NCI-H2227 (cell line): ENCODE data around the gene TNFRSF11A.

Experiments
- DNase-seq: peaks from one replicate; lab custom pipeline; 2025; ENCODE audit not compliant: unreplicated experiment; lab: John Stamatoyannopoulos, UW

The TNFRSF11A gene

DNA sequence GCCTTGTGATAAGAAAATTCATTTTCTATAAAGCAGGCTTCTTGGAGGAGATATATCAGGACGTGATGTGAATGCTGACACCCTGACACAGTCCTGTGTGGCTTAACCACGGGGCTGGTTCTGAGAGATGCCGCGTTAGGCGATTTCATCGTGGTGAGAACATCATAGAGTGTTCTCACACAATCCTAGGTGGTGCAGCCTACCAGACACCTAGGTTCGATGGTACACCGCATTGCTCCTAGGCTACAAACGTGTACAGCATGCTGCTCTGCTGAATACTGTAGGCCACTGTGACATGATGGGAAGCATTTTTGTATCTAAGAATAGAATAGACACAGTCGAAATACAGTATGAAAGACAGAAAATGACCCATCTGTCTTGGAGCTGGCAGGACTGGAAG, 82.5 kb downstream of the TNFRSF11A start:
- no peak for DNase-seq

- no peak for DNase-seq
These were observed 84.7 kb downstream of the TNFRSF11A start for GRCh38 chr18:62409821-62410220.

- DNase-seq = no peak
These were observed 87.3 kb downstream of the TNFRSF11A start for GRCh38 chr18:62412231-62412979.

- DNase-seq = no peak
These were observed 88.1 kb downstream of the TNFRSF11A start for GRCh38 chr18:62413206-62413605.

DNA sequence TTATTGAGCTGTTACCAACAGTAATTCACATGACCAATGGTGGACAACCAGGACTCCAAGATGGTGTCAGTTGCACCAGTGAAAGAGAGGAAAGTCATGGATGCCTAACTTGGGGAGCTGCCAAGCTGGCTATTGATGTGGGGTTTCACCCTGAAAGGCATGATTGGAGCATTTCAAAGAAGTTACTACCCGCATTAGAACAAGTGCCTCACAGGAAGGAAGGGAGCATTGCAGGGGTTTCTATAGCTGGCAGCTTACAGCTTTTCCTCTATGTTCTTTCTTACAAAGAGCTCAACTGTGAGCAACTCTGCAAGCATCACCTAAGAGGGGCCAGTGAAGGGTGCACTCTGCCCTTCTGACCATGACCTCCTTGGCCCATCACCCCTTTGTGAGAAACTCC, 93.1 kb downstream of the TNFRSF11A start:
- DNase-seq = no peak

GRCh38 chr18:62420151-62420512, 95.0 kb downstream of the TNFRSF11A start:
- no peak for DNase-seq

- no peak for DNase-seq
These were observed 95.6 kb downstream of the TNFRSF11A start for GRCh38 chr18:62420513-62421209.

GRCh38 chr18:62425465-62426190, 100.5 kb downstream of the TNFRSF11A start:
- DNase-seq = peak; percentile 88

- no peak for DNase-seq
These were observed 101.0 kb downstream of the TNFRSF11A start for GRCh38 chr18:62426191-62426488.

GRCh38 chr18:62432176-62432575, 107.1 kb downstream of the TNFRSF11A start:
- DNase-seq = no peak

- DNase-seq = no peak
These were observed 109.7 kb downstream of the TNFRSF11A start for GRCh38 chr18:62434798-62435197.

DNA sequence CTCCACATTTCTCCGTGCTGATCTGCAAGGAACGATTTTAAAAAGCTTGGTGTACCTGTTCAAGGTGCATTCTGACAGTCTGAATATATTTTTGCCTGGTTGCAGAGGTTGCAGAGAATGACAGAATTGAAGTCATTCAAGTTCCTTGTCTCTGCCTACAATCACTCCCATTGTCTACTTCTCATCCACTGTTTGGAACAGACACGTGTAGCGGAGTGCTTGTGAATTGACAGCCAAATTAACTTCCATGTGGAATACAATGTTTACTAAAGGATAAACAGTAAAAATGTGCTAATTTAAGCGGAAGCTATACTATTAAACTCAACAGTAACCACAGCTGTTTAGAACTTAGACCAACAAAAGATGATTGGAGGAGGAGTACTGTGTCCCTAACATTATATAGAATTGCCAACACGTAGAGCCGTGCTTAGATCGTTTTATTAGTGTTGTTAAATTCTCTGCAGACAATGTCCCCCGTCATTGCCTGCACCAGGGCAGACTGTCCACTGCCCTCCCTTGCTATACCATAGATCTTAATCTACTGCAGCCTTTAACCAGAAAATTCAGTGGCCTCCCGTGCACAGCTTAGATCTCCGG, 110.4 kb downstream of the TNFRSF11A start:
- DNase-seq = no peak

DNA sequence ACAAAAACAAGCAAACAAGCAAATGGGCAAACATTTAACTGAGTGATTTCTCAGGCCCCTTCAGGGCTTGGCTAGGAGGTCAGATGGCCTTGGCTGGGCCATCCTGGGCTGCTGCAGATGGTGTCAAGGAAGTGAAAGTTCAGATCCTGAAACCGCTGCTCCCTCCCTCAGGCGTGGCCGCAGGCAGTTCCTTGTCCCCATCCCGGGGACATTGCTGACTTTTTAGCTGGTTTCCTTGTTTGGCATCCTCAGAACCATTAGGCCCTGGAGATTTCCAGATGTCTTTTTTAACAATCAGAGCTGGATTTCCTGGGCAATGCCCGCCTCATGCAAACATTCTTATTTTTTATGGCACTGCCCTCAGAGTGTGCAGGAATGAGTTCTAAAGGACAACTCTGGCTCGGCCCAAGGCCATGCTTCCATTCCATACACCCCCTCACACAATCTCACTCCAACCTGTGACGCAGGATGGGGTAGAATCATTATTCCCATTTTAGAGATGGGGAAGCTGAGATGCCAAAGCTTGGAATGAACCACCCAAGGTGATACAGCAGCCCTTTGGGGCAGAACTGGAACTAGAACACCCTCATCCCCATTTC, 111.6 kb downstream of the TNFRSF11A start:
- no peak for DNase-seq

GRCh38 chr18:62437235-62438017, 112.3 kb downstream of the TNFRSF11A start:
- no peak for DNase-seq

DNA sequence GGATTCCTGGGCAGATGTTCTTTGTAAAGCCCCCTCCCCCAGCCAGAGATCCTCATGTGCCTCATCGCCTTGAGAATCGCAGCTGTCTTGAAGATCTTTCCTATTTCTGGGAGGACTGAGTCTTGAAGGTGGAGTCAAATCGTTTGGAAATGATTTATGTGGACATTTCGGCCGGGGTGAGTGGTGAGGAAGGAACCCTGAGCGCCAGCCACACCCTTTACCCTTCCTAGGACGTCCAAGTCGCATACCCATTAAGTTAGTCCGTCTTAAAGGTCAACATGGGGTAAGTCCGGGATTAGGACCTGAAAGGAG, 112.9 kb downstream of the TNFRSF11A start:
- no peak for DNase-seq

- no peak for DNase-seq
These were observed 113.3 kb downstream of the TNFRSF11A start for GRCh38 chr18:62438402-62438801.

DNA sequence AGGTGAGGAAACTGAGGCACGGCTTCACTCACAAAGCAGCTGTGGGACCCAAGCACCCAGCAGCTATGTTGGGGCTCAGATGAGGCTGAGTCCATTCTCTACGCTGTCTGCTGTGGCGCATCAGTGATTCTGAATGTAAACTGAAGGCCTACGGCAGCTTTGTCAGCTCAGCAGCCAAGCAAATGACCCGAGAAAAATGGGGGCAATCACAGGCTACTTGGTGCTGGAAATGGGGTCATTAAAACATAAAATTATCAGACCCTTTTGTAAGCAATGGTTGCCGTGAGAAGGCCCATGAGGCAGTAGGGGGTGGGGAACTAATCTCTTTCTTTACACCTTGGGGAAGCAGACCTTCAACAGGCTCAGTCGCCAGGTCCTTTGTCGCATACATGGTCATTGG, 113.8 kb downstream of the TNFRSF11A start:
- DNase-seq = peak; percentile 35
